ENCODE data around the gene ITPKB.

Gene ITPKB

DNA sequence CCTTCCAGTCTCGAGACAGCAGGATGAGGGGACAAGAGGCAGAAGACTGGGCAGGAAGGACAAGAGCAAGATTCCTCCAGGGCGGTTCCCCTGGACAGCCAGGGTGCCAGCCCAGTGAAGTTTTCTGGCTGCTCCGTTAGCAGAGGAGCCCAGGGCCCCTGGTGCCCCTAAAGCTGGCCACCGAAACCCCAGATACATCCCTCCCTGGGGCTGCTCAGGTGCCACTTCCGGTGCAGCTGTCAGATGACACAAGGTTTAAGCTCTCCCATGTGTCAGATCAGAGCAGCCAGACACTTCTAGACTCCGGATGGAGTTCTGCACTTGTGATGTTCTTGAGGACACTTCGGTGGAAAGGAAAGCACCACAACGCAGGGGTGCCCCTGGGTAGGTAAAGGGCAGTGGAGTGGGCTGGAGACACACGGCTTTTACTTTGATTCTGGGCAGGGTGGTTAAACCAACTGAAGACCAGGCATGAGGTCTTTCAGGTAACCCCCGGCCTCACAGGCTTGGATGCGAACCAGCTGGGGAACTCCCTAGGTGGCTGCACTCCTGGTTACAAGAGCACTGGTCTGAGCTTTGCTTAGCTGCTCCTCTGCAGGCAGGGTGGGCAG, 85.7 kb downstream of the ITPKB start:
- peak; percentile 30 to 49 for DNase-seq (ENCODE audit: low read depth in 1 of 2, low spot score in 1 of 2)

DNA sequence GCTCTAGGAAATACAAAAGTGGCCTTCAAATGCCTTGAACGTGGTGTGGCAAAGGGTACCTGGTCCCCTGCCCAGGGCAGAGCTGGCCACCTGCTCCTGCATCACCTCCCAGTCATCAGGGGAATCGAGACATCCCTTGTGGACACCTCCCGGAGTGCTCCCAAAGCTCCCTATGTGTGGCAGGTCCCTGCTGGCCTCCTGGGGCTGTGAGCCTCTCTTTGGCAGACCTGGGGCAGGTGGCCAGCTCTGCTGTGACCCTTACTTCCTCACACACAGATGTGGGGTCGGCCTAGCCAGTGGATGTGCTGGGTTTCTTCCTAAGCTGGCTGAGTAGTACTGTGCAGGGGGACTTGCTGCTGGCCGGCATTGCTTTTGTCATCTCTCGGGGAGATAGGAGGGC, 86.5 kb downstream of the ITPKB start:
- DNase-seq (ENCODE audit: low read depth in 1 of 2, low spot score in 1 of 2), result no peak

DNA sequence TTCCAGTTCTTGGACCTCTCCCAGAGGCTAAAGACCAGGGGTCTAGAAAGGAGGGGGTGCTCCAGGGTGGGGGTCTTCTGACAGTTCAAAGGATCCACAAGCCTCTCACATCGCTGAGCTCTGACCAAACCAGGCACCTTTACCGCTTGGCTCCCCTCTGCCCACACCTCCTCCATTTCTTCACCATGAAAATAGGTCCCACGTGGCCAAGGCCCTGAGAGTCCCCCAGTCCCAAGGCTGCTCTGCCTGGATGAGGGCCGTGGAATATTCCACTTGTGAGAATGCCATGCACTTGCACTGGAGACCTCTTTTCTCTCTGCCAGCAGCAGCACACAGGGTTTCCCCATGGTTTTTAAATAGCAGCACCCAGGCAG, 87.4 kb downstream of the ITPKB start:
- DNase-seq (ENCODE audit: low read depth in 1 of 2, low spot score in 1 of 2), result no peak

DNA sequence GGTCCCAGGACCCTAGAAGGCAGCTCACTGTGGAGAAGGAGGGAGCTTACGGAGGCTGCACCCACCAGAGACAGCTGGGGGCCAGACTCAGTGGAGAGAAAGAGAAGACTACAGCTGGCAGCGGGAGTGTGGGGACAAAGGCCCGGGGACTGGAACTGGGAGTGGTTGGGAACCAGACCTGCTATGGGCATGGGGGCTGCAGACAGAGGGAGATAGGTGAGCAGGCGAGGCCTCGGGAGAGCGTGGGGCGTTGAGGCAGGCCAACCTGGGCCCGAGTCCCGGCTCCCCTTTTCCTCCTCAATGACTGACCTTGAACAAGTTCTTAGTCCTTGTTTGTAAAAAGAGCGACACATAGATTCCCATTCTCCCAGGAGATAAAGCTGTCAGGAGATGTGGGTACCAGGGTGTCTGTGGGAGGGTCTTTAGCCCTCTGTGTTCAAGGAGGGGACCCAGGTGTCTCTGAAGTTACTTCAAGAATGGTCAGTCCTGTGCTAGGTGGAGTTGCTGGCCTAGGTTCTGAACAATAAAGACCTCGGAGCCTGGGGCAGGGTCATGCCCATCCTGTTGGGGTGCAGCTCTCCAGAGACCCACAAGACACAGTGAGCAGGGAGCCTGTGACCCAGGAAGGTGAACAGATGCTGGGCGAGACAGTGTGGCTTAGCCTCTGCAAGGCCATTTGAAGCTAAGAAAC, 87.9 kb downstream of the ITPKB start:
- no peak for DNase-seq (ENCODE audit: low read depth in 1 of 2, low spot score in 1 of 2)

DNA sequence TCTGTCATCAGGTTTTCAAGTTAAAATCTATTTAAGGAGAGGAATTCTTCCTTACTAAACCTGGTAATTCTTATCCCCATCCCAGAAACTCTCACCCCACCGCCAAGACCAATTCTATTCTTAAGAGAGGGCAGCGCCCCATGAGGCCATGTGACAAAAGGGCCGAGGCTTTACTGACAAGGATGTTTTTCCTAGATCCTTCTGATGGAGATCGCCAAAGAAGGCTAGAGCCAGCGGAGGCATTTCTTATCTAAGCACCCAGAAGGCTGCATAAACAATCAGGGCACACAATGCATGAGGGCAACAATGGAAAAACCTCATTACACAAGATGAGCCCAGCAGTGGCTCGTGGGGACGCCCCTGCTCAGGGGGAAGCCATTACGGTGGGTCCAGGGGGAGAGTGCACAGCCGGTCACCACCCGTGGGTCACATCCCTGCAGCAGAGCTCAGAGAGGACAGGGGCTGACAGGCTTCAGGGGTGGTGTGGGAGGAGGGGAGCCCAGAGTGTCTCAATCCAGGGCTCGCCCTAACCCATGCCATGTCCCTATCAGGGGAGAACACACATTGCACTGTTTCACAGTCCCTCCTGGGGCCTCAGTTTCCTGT, 88.7 kb downstream of the ITPKB start:
- no peak for DNase-seq (ENCODE audit: low read depth in 1 of 2, low spot score in 1 of 2)

DNA sequence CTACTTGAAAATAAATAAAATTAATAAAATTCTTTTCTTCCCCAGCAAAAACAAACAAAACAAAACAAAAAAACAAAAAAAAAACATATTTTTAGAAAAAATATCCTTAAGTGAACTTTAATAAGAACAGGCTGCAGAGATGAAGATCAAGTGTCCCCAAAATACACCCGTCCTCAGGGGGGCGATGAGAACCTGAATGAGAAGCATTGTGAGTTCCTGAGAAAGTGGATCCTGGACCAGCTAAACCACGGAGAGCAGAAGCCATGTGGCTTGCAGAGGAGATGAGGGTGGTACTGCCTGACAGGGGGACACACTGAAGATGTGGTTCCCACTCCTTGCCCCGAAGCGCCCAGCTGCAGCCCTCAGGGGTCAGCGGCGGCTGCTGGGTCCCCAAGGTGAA, 89.3 kb downstream of the ITPKB start:
- no peak for DNase-seq (ENCODE audit: low read depth in 1 of 2, low spot score in 1 of 2)

DNA sequence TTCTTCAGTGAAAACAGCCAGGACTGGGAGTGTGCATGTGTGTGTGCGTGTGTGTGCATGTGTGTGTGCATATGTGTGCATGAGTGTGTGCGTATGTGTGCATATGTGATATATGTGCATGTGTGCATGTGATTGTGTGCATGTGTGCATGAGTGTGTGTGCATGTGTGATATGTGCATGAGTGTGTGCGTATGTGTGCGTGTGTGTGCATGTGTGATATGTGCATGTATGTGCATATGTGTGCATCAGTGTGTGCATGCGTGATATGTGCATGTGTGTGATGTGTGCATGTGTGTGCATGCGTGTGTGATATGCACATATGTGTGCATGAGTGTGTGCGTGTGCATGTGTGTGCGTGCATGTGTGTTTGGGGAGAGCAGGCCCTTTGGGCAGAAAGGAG, 89.8 kb downstream of the ITPKB start:
- DNase-seq (ENCODE audit: low read depth in 1 of 2, low spot score in 1 of 2), result no peak

DNA sequence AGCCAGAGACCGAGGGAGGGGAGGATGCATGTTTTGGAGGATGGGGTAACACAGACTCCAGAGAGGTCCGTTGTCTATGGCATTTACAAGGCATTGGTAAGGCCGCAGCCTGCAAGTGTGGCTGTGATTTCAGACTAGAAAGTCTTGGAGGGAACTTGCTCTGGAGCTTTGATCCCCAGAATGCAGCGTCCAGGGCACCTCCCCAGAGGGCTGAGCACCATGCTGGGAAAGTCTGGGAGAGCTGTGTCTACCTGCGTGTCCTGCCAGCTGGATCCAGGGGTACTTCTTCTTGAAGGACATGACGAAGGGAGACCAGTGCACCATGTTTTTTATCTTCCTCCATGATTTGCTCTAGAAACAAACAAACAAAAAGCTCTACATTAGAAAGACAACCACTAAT, 90.7 kb downstream of the ITPKB start:
- no peak for DNase-seq (ENCODE audit: low read depth in 1 of 2, low spot score in 1 of 2)

DNA sequence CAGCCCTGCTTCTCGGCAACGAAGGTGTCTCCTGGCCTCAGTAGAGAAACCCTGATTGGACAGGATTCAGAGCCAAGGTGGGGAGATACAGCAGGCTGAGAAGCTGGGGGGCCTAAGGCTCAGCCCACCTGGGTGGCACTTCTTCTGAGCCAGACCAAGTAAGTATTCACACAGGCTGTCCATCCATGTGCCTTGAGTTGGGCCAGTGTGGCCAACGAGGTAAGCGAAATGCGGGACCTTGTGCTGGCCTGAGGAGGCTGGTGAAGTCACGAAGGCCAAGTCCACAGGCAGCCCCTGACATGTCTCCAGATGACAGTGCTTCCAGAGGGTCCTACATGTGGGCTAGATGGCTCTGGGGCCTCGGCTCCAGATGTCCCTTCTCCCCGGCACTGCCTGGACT, 91.4 kb downstream of the ITPKB start:
- DNase-seq (ENCODE audit: low read depth in 1 of 2, low spot score in 1 of 2), result no peak

DNA sequence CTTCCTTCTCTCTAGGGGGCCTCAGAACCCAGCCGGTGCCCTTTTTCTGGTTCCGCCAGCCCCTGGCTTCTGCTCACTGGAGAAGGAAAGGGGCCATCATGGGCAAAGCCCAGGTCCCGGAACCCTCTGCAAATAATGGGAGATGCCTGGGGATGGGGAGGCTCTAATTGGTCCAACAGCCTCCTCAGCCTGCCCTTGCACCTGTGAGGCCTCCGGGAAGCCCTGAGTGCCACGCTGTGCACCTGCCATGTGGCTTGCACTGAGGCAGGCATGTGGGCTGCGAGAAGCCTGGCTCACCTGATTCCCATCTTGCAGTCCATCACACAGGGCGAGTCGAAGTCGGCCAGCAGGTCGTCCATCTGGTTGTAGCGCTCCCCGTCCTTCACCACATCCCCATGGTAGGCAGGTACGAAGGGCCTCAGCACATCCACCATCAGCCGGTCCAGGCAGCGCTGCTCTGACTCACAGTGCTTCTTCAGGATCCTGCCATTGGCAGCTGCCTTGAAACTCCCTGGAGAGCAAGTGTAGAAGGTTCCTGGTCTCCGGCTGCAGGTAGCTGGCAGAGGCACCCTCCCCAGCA, 92.1 kb downstream of the ITPKB start:
- no peak for DNase-seq (ENCODE audit: low read depth in 1 of 2, low spot score in 1 of 2)

DNA sequence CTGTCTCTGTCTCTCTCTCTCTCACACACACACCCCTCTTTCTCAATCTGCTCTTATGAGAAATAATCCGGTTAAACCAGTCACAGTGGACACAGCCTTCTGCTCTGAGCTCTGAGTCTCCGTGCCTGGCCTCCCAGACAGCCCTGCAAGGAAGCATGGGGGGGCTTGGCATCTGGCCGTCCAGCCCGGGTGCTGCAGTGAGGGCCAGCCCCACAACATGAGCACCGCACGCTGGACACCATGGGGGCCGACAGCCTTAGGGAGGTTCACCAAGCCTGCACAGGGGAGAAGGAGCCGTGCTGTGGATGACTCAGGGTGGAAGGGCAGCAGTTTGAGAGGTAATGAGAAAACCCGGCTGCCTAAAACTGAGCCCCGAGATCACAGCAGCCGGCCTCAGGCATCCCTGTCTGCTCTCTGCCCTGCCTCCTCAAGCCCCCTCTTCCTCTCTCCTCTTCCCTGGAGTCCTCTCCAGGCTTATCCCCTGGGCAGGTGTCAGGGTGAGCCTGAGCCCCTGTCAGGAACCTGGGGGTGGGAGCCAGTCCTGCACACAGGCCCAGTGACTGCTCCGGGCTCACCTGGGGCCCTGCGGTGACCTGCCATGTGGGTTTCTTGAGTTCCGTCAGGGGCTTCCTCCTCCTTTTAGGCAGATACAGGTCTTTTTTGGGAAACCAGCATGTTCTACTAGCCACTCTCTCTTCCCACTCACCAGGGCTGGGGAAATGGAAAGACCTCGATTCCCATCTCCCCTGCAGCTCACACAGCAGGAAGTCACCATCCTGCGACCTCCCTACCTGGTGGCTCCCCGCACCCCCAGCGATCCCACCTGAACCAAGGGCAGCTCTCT, 92.8 kb downstream of the ITPKB start:
- DNase-seq (ENCODE audit: low read depth in 1 of 2, low spot score in 1 of 2), result no peak

DNA sequence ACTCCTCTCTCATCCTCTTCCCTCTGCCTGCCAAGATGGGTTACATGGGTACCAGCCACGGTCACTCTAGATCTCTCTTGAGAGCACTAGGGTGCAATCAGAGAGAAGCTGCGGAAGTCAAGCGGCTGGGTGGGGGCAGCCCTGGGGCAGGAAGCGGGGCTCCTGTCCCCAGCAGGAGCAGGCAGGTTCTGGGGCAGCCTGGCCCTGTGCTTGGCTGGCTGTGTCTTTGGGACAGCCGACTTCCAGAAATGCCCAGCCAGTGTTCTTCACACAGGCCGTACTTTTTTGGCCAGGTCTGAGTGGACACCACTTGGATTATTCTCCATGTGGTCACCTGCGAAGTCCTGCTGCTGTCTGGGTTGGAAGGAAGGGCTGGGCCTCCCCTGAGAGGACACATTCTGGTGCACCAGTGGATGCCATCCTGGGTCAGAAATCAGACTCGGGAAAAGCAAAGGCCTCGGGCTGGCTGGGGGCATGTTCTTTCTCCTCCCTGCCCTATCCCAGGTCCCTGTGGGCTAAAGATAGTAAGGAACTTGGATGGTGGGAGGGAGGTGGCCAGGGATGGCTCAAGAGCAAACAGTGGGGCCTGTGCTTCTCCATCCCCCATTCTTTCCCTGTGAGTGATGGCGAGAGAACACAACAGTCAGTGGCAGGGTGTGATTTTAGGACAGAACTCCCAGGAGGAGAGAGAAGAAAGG, 93.7 kb downstream of the ITPKB start:
- DNase-seq (ENCODE audit: low read depth in 1 of 2, low spot score in 1 of 2), result no peak

DNA sequence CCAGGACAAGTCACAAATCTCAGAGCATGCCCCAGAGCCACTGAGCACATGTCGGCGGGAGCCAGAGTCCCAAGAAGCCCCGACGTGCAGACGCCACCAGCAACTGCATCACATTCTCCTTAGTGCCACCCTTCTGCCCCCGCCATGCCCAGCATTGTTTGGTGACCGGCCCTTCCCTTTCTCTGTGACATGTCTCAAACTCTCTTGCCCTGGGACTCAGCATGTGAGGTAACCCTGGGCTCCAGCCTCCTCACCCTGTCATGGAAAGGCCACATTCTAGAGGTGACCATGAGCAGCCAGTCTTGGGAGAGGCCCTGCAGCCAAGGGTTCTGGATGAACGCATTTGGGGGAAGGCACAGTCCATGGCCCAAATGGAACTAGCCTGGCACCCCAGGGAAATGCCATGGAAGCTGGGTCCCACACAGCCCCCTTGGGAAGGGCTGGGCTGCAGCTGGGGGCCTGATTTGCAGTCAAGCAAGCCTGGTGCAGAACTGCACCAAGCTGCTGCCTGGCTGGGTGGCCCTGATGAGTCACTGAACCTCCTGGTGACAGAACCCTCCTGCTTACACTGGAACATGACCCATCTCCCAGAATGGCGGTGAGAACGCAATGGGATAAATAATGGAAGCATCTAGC, 94.4 kb downstream of the ITPKB start:
- DNase-seq (ENCODE audit: low read depth in 1 of 2, low spot score in 1 of 2), result no peak

DNA sequence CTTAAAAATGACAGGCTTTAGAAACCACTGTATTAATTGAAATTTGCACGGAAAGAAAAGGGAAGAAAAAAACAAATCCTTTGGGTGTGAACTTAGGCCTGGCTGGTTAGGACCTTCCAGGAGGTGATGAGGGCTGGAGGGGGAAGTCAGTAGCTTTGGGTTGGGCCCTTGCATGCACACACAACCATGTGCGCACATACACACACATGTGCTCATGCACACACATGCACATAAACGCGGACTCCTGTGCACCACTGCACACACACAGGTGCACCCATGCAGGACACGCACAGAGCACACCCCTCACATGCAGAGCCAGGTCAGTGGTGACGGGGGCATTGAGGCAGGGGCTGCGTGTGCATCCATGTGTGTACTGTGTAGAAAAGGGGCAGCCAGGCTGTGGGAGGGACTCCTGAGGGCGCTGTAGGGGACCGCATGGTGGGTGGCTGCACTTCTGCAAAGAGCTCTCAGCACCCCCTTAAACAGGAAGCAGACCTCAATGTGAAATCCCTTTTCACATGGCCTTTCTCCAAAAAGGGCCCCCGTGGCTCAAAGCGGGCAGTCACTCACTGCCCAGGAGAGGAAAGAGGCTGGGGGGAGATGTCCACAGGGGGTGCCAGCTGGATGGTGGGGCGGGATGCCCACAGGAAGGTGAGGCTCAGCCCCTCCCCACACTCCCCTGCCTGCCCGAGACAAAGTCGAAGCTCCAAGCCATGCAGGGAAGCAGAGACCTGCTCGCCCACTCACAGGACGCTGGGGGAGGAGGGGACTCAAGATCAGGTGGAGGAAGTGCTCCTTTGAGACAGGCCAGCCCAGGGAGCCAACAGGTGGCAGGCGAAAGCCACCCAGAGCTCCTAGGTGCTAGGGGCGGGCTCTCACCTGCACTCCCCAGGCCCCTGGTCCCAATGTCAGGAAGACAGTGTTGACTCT, 95.2 kb downstream of the ITPKB start:
- DNase-seq (ENCODE audit: low read depth in 1 of 2, low spot score in 1 of 2), result no peak

DNA sequence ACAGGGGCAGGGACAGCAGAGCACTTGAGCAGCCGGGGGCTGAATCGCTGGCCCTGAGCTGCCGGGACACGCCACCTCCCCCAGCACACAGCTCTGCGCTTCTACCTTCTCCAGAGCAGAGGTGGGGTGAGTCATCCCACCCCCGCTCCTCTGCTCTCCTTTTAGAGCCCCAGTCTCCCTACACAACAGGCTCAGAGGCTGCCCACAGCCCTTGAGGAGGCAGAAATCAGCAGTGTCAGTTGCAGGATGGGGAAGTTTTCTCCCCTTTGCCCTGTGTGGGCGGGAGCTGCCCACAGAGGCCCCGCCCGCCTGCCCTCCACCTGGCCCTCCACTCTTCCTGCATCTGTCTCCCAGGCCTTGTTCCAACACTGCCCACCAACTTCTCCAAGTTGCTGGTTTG, 95.9 kb downstream of the ITPKB start:
- DNase-seq (ENCODE audit: low read depth in 1 of 2, low spot score in 1 of 2), result peak in 1 of 2 donors; percentile 49

DNA sequence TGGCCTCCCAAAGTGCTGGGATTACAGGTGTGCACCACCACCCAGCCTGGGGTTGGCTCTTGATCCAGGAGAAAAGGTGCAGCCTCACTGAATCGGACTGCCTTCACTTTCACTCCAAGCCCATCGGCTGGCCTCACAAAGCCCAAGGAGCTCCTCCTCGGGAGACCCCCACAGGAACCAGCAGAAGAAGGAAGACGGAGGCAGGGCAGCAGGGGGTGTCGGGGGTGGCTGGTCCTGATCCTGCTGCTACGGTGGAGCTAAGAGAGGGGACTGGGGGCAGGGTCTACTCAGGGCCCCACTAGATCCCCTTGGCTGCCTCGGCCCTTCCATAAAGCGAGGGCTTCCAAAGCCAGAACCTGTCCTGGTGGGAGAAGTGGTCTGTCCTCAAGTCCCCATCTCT, 96.7 kb downstream of the ITPKB start:
- DNase-seq (ENCODE audit: low read depth in 1 of 2, low spot score in 1 of 2), result no peak

DNA sequence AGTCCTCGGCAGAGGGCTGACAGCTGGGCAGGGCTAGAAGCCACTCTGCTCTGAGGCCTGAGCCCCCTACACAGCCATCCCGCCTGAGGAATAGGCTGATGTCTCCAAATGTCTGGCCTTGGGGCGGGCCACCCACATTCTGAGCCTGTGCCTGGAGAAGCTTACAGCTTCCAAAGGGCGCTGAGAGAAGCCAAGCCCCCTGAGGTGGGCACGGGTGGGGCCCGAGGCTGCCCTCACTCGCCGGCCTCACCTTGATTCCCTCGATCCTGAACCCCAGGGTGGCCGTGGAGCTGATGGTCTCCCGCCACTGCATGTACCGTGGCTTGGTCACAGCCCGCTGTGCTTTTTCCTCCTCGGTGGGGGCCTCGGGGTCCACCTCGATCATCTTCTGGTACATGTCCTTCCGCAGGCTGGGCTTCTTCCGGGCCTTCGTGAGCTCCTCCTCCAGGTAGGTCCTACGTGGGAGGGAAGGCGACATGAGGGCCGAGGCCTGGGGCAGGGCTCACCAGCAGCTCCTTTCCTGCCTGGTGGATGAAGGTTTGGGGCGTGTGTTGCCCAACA, 97.3 kb downstream of the ITPKB start:
- DNase-seq (ENCODE audit: low read depth in 1 of 2, low spot score in 1 of 2), result no peak

DNA sequence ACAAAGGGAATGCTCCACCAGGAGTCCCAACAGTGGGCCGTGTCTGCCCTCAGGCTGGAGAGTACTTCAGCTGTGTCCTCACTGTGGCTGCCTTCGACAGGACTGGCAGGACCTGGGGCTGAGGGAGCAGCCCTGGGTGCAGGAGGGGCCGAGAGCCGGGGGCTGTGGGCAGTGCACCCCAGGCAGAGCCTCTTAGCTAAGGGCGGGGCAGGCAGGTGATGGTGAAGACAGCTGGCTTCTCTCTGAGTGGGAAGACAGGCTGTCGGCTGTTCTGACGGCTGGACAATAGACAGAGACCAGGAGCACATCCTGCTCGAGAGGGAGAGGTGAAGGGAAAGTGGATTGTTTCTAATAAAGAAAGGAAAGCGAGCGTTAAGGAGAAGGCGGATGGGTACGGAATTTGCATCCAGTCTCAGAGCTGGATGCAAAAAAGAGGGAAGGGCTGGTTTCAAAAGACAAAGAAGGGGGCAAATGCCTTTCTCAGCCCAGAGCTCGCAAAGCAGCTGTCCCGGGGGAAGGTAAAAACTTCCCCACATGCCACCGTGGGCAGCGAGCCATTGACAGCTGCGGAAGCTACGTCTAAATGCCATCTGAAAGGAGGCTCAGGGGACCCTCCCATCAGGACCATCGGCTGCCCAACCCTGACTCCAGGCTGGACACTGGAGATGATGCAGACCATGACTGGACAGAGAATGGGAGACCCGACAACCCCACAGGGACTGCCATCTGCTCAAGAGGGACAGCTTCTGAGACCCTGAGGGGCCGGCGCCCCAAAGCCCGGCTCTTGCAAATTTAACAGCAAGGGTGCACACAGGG, 98.6 kb downstream of the ITPKB start:
- no peak for DNase-seq (ENCODE audit: low read depth in 1 of 2, low spot score in 1 of 2)
